C4-2B (cell line): ENCODE results near the gene THEM4.

Experiments
- CTCF ChIP-seq: fragments of 450-650 bp; conservative IDR thresholded peaks from 2 replicates; pipeline ENCODE4 v1.5.1; 2017; ENCODE audit warnings: mild to moderate bottlenecking
- ZFX ChIP-seq: fragments of 450-650 bp; IDR thresholded peaks from 2 replicates; pipeline ENCODE4 v1.6.1; 2017

- TF ChIP-seq CTCF: no peak
- no peak for TF ChIP-seq ZFX
These were observed 83.3 kb downstream of the THEM4 start for GRCh38 chr1:151825751-151826660.
